H1 (cell line): ENCODE measurements around the gene TTLL1. TPM values are rescaled to one million over a fixed set of nuclear protein-coding genes. Genes with fewer than 3 reads are reported as not detected.

Experiments used
- CTCF ChIA-PET: fragments of 300-600 bp; sonication (Branson Sonifier 250); formaldehyde crosslinking; loops from one replicate; lab custom pipeline; 2021; ENCODE audit not compliant: partially characterized antibody; lab: Charles Lee
- POLR2A ChIA-PET: fragments of 300-600 bp; sonication (Branson Sonifier 250); formaldehyde crosslinking; loops from one replicate; lab custom pipeline; 2021; ENCODE audit warnings: inconsistent platforms; ENCODE audit not compliant: partially characterized antibody; lab: Charles Lee
- DNase-seq, 2 experiments: peaks; one replicate each; pipeline versions ENCODE4 v3.0.0 to v3.0.0-alpha.2; 2010 to 2022; ENCODE audit warnings: low spot score in 2 of 2, low read depth in 1 of 2, mixed read lengths in 1 of 2
- FAIRE-seq: peaks from 2 replicates; lab custom pipeline; 2011; peaks lifted over from hg19 to GRCh38; lab: Jason Lieb, UNC
- H2AFZ ChIP-seq: 2 replicates; pipeline ENCODE4 v1.8.1; 2012; ENCODE audit warnings: low read length, inconsistent platforms
- H2AK5ac ChIP-seq: 2 replicates; pipeline ENCODE4 v1.6.1; 2013; ENCODE audit warnings: low read depth, low read length
- H2BK120ac ChIP-seq: replicated peaks from 2 replicates; pipeline ENCODE3; 2013; ENCODE audit warnings: low read depth, low read length, inconsistent platforms
- H2BK12ac ChIP-seq: 2 replicates; pipeline ENCODE4 v1.6.1; 2013; ENCODE audit warnings: low read depth, low read length
- H2BK15ac ChIP-seq: 2 replicates; pipeline ENCODE4 v1.6.1; 2013; ENCODE audit warnings: low read length
- H2BK20ac ChIP-seq: 2 replicates; pipeline ENCODE4 v1.6.1; 2013; ENCODE audit warnings: low read length
- H2BK5ac ChIP-seq: 2 replicates; pipeline ENCODE4 v1.6.1; 2013; ENCODE audit warnings: low read depth, low read length
- H3K14ac ChIP-seq: 2 replicates; pipeline ENCODE4 v1.6.1; 2013; ENCODE audit warnings: inconsistent platforms; ENCODE audit not compliant: insufficient read length
- H3K18ac ChIP-seq: 2 replicates; pipeline ENCODE4 v1.6.1; 2013; ENCODE audit warnings: low read length; ENCODE audit errors: extremely low read depth
- H3K23ac ChIP-seq: 2 replicates; pipeline ENCODE4 v1.6.1; 2013; ENCODE audit warnings: inconsistent platforms; ENCODE audit not compliant: insufficient read length
- H3K23me2 ChIP-seq: 2 replicates; pipeline ENCODE4 v1.6.1; 2013; ENCODE audit warnings: low read depth, low read length
- H3K27ac ChIP-seq: 2 replicates; pipeline ENCODE4 v1.6.1; 2011; ENCODE audit warnings: low read depth, low read length, inconsistent platforms
- H3K27me3 ChIP-seq, 4 experiments: replicated peaks in 1 of 4; 1 replicate in 1 of 4; 2 replicates in 3 of 4; pipeline versions ENCODE4 v1.6.1 to v1.8.1; 2011 to 2013; ENCODE audit warnings: low read length in 3 of 4, mild to moderate bottlenecking in 3 of 4, inconsistent platforms in 2 of 4, mixed read lengths in 2 of 4, moderate library complexity in 1 of 4; ENCODE audit not compliant: control insufficient read depth in 3 of 4, insufficient read depth in 3 of 4; ENCODE audit errors: extremely low read depth in 1 of 4
- H3K36me3 ChIP-seq, 4 experiments: 2 replicates each; pipeline versions ENCODE4 v1.6.1 to v1.8.1; 2011 to 2013; ENCODE audit warnings: mild to moderate bottlenecking in 4 of 4, low read length in 3 of 4, moderate library complexity in 2 of 4, control low read depth in 1 of 4, inconsistent platforms in 1 of 4; ENCODE audit not compliant: insufficient read depth in 4 of 4, control insufficient read depth in 2 of 4
- H3K4ac ChIP-seq: replicated peaks from 2 replicates; pipeline ENCODE3; 2013; ENCODE audit warnings: low read length, low read depth, mixed read lengths, inconsistent platforms; ENCODE audit not compliant: insufficient read length
- H3K4me1 ChIP-seq, 4 experiments: replicated peaks in 1 of 4; 1 replicate in 1 of 4; 2 replicates in 3 of 4; pipeline versions ENCODE4 v1.6.1 to v1.8.1; 2011 to 2013; ENCODE audit warnings: low read length in 3 of 4, inconsistent platforms in 2 of 4, mixed read lengths in 1 of 4; ENCODE audit not compliant: insufficient read depth in 4 of 4, control insufficient read depth in 3 of 4
- H3K4me2 ChIP-seq, 2 experiments: 2 replicates each; pipeline versions ENCODE4 v1.6.1 to v1.8.1; 2011 to 2013; ENCODE audit warnings: low read depth in 2 of 2, low read length in 2 of 2, control low read depth in 1 of 2, inconsistent platforms in 1 of 2, mild to moderate bottlenecking in 1 of 2; ENCODE audit not compliant: insufficient read depth in 1 of 2
- H3K4me3 ChIP-seq, 4 experiments: fragments of 200-600, 300-600 bp in 1 of 4; sonication (generic), shearing (Covaris generic), sonication (Bioruptor Twin) in 1 of 4; 2 replicates each; pipeline versions ENCODE4 v1.5.1 to v1.8.1; 2011 to 2016; ENCODE audit warnings: low read length in 4 of 4, low read depth in 3 of 4, control low read depth in 2 of 4, inconsistent platforms in 2 of 4, mild to moderate bottlenecking in 2 of 4, mixed read lengths in 1 of 4, moderate library complexity in 1 of 4; ENCODE audit not compliant: insufficient read depth in 2 of 4; ENCODE audit errors: extremely low read depth in 1 of 4
- H3K56ac ChIP-seq: replicated peaks from 2 replicates; pipeline ENCODE3; 2013; ENCODE audit warnings: low read depth, mild to moderate bottlenecking, mixed read lengths, low read length, inconsistent platforms; ENCODE audit not compliant: insufficient read length
- H3K79me1 ChIP-seq: 2 replicates; pipeline ENCODE4 v1.6.1; 2013; ENCODE audit warnings: low read depth, low read length, control low read depth
- H3K79me2 ChIP-seq, 2 experiments: 2 replicates each; pipeline versions ENCODE4 v1.6.1 to v1.8.1; 2012 to 2013; ENCODE audit warnings: low read length in 2 of 2, mild to moderate bottlenecking in 2 of 2, inconsistent platforms in 1 of 2; ENCODE audit not compliant: insufficient read depth in 2 of 2, control insufficient read depth in 1 of 2
- H3K9ac ChIP-seq, 4 experiments: replicated peaks in 1 of 4; 1 replicate in 1 of 4; 2 replicates in 3 of 4; pipeline versions ENCODE4 v1.6.1 to v1.8.1; 2011 to 2013; ENCODE audit warnings: low read depth in 3 of 4, low read length in 3 of 4, control low read depth in 2 of 4, mild to moderate bottlenecking in 2 of 4, moderate library complexity in 2 of 4, inconsistent platforms in 1 of 4; ENCODE audit errors: extremely low read depth in 1 of 4
- H3K9me3 ChIP-seq, 2 experiments: 2 replicates each; pipeline versions ENCODE4 v1.6.1 to v1.8.1; 2012 to 2013; ENCODE audit warnings: mild to moderate bottlenecking in 2 of 2, moderate library complexity in 2 of 2, control low read depth in 1 of 2, inconsistent platforms in 1 of 2, low read depth in 1 of 2, low read length in 1 of 2, mixed read lengths in 1 of 2; ENCODE audit not compliant: insufficient read depth in 2 of 2
- H4K20me1 ChIP-seq, 2 experiments: replicated peaks in 1 of 2; 2 replicates each; pipeline versions ENCODE3 to v1.8.1; 2011 to 2013; ENCODE audit warnings: inconsistent platforms in 2 of 2, low read length in 2 of 2, mild to moderate bottlenecking in 1 of 2; ENCODE audit not compliant: insufficient read depth in 2 of 2, control insufficient read depth in 1 of 2
- H4K5ac ChIP-seq: 2 replicates; pipeline ENCODE4 v1.6.1; 2013; ENCODE audit warnings: low read length, low read depth, mixed read lengths, inconsistent platforms; ENCODE audit not compliant: insufficient read length
- H4K8ac ChIP-seq: 2 replicates; pipeline ENCODE4 v1.8.0; 2013; ENCODE audit warnings: mild to moderate bottlenecking, moderate library complexity, low read length, inconsistent platforms; ENCODE audit not compliant: insufficient read depth; ENCODE audit errors: extremely low read depth
- H4K91ac ChIP-seq: replicated peaks from 2 replicates; pipeline ENCODE3; 2013; ENCODE audit warnings: low read length, mixed read lengths, inconsistent platforms; ENCODE audit not compliant: insufficient read length
- ATF3 ChIP-seq: IDR thresholded peaks from 2 replicates; pipeline ENCODE4 v1.6.1; 2011; ENCODE audit warnings: low read depth, mild to moderate bottlenecking, low read length; ENCODE audit not compliant: insufficient read depth
- CBX5 ChIP-seq: fragments of 300-800, 300-1000 bp; sonication (generic); IDR thresholded peaks from 2 replicates; pipeline ENCODE4 v1.7.1; 2016; ENCODE audit warnings: antibody characterized with exemption, low read length, low read depth
- CREB1 ChIP-seq: IDR thresholded peaks from 2 replicates; pipeline ENCODE4 v1.6.1; 2012; ENCODE audit warnings: inconsistent platforms
- CTCF ChIP-seq, 3 experiments: IDR thresholded peaks; 1 replicate in 2 of 3; 2 replicates in 1 of 3; pipeline versions ENCODE4 v1.5.1 to v1.6.1; 2011; ENCODE audit warnings: low read length in 3 of 3, mild to moderate bottlenecking in 3 of 3, inconsistent platforms in 2 of 3, low read depth in 1 of 3, moderate library complexity in 1 of 3; ENCODE audit not compliant: insufficient read depth in 1 of 3; ENCODE audit errors: control extremely low read depth in 1 of 3
- JUND ChIP-seq: IDR thresholded peaks from 2 replicates; pipeline ENCODE4 v1.6.1; 2011; ENCODE audit warnings: mild to moderate bottlenecking, improper control_type of control experiment, low read length
- RFX5 ChIP-seq: IDR thresholded peaks from 2 replicates; pipeline ENCODE4 v1.6.1; 2011; ENCODE audit warnings: low read depth, low read length, improper control_type of control experiment, borderline replicate concordance
- SP1 ChIP-seq: IDR thresholded peaks from 2 replicates; pipeline ENCODE4 v1.6.1; 2011; ENCODE audit warnings: low read depth, low read length
- TCF12 ChIP-seq: IDR thresholded peaks from 2 replicates; pipeline ENCODE4 v1.6.1; 2011; ENCODE audit warnings: low read depth, mild to moderate bottlenecking, low read length
- WGBS, 2 experiments: shearing (Covaris generic) in 1 of 2; methylation state at CpG; one replicate each; pipeline versions ENCODE4 v1.1.6 to v1.1.7; 2013 to 2015; ENCODE audit warnings: low lambda C conversion rate in 2 of 2, mixed read lengths in 2 of 2, inconsistent platforms in 1 of 2, low coverage in 1 of 2, missing lambda C conversion rate in 1 of 2; ENCODE audit not compliant: insufficient replicate concordance in 2 of 2, insufficient coverage in 1 of 2, insufficient read length in 1 of 2; ENCODE audit errors: extremely low coverage in 1 of 2, missing lambda C conversion rate in 1 of 2; 5-methylcytosine and 5-hydroxymethylcytosine counted together
- polyA plus RNA-seq, 7 experiments: library from polyadenylated mRNA; depleted of rRNA in 3 of 7; stranded (reverse) in 5 of 7; unstranded in 2 of 7; fragments of >200 nt in 5 of 7; fragments of 200-250 nt in 2 of 7; gene quantifications; 1 replicate in 5 of 7; 2 replicates in 1 of 7; 4 replicates in 1 of 7; pipeline versions ENCODE4 v1.2.1 to v1.2.3, GENCODE V29; 2011 to 2013; ENCODE audit warnings: missing spikeins in 2 of 7, mixed read lengths in 2 of 7
- total RNA-seq: library from RNA; stranded (reverse); fragmentation: NEBNext Ultra II Directional; extraction: Animal tissue kit (Norgen Biotek cat#: 25700); gene quantifications from 2 replicates; pipeline ENCODE4 v1.2.1, GENCODE V29; 2021

Gene TTLL1
- total and polyA plus RNA-seq, 2 of the 8 experiments (the other 6 are each of a cell fraction or from before 2014, with no cell fraction given) = 5.0 to 13.8 TPM

GRCh38 chr22:43014869-43015676 lies 74.1 kb downstream of the TTLL1 start, which contains the start of gene PACSIN2:
Gene PACSIN2 (minus strand): TSS chr22:43015149. CDS start chr22:42912080, 103,069 bp downstream.
- POLR2A ChIA-PET = interaction anchor here (0.6 to 7.5 kb wide), 67 partner anchors 8 to 418 kb away, joined by 3 to 94 read pairs (median 4); partner anchors contain the start of genes BIK, CYB5R3 and POLDIP3
- H3K18ac ChIP-seq = peak within 1 kb of the TSS; percentile 87
- FAIRE-seq = no peak
- TF ChIP-seq ATF3 (no peak), CBX5 (no peak), SP1 (peak; percentile 95), JUND (no peak), TCF12 (no peak; the same call in 1 of the 2 replicates), CTCF (IDR thresholded peaks at IDR 0.05; ENCODE audit: control extremely low read depth in 1 of 3, insufficient read depth in 1 of 3, low read depth in 1 of 3, low read length in 3 of 3) (no peak), RFX5 (no peak), CREB1 (peak; percentile 82)

More at GRCh38 chr22:43014869-43015676, 74.1 kb downstream of the TTLL1 start, which contains the start of gene PACSIN2:
- no peak within 1 kb of the TSS for H2BK15ac ChIP-seq
- H2BK20ac ChIP-seq = no peak within 1 kb of the TSS
- 0 out of 2 replicates have a peak within 1 kb of the TSS, but pooled peaks have one; percentile 51 for H3K27ac ChIP-seq
- H4K8ac ChIP-seq = peak within 1 kb of the TSS; percentile 59; the same call in 1 of the 2 replicates
- no peak within 1 kb of the TSS for H4K91ac ChIP-seq
- H2AFZ ChIP-seq = peak within 1 kb of the TSS; percentile 86; the same call in 1 of the 2 replicates
- H3K4me1 ChIP-seq = peaks cover 7 to 16% (median 10%) of the 10 kb centered on the region in 4 experiments
- H3K27me3 ChIP-seq = peaks cover 0 to 5% (median 3%) of the 10 kb centered on the region in 4 experiments; a peak in 4 of 7 replicates
- H3K14ac ChIP-seq = no peak within 1 kb of the TSS
- H3K9me3 ChIP-seq = no peaks in the 10 kb centered on the region
- DNase-seq = peak; percentile 93 to 99
- H2BK120ac ChIP-seq = no peak within 1 kb of the TSS
- H3K56ac ChIP-seq = no peak within 1 kb of the TSS
- peak within 1 kb of the TSS; percentile 67 to 87 (median 86) for H3K4me3 ChIP-seq
- CTCF ChIA-PET = interaction anchor here (1.1 to 1.7 kb wide), 4 partner anchors 19 to 49 kb away, joined by 3 to 4 read pairs (median 4); no protein-coding TSS in a partner anchor
- H3K23me2 ChIP-seq = peaks cover 14% of the 10 kb centered on the region
- peak within 1 kb of the TSS; percentile 83 for H2BK5ac ChIP-seq
- H3K23ac ChIP-seq = no peak within 1 kb of the TSS
- peak within 1 kb of the TSS; percentile 61 for H3K4ac ChIP-seq
- peak within 1 kb of the TSS; percentile 93 to 98 for H3K4me2 ChIP-seq
- H4K5ac ChIP-seq = peak within 1 kb of the TSS; percentile 24
- peaks cover 10% of the 10 kb centered on the region for H3K79me1 ChIP-seq
- peaks cover 16 to 40% of the 10 kb centered on the region in 2 experiments for H3K79me2 ChIP-seq
- peak within 1 kb of the TSS; percentile 71; the same call in 1 of the 2 replicates for H2BK12ac ChIP-seq
- 2% methylated on average over 37 of the region's 85 CpGs; no CpG with 5 or more reads in 1 of the 2 experiments for WGBS, 2 experiments
- H2AK5ac ChIP-seq = no peak within 1 kb of the TSS
- peaks cover 11 to 15% of the 10 kb centered on the region in 2 experiments for H4K20me1 ChIP-seq
- no peaks in the 10 kb centered on the region for H3K36me3 ChIP-seq
- H3K9ac ChIP-seq = peak within 1 kb of the TSS; percentile 48 to 84 (median 64)
